Renal pelvis (tissue), 3 donors: ENCODE data around the gene SZRD1. TPM values are rescaled to one million over a fixed set of nuclear protein-coding genes. Genes with fewer than 3 reads are reported as not detected.

Experiments used
- polyA plus RNA-seq, 3 donors: library from polyadenylated mRNA; unstranded; fragments of 120-200 nt; gene quantifications; one replicate each; pipeline ENCODE4 v1.2.1, GENCODE V29; 2013; ENCODE audit not compliant: insufficient read length in 3 of 3

SZRD1 gene
- polyA plus RNA-seq, 3 donors, result 99.9 to 121 (median 112) TPM

Other genes with a start within 250 kb of the SZRD1 start
- gene EPHA2, start 211.2 kb upstream of the SZRD1 start, polyA plus RNA-seq, result 10 to 100 TPM; 19.1 to 19.9 (median 19.2) TPM
- gene ARHGEF19, start 154.6 kb upstream of the SZRD1 start, polyA plus RNA-seq, result 10 to 100 TPM; 22.8 to 28.3 (median 26.5) TPM
- gene CPLANE2, start 130.1 kb upstream of the SZRD1 start, polyA plus RNA-seq, result 1 to 10 TPM; 5.3 to 6.3 (median 5.9) TPM
- gene FBXO42, start 14.8 kb upstream of the SZRD1 start, polyA plus RNA-seq, result 10 to 100 TPM; 21.8 to 25.0 (median 23.9) TPM
- gene SPATA21, start 70.2 kb downstream of the SZRD1 start, polyA plus RNA-seq, result under 1 TPM; 0.04 to 0.37 (median 0.30) TPM
- 10 to 100 TPM; 64.9 to 70.0 (median 68.9) TPM for gene NECAP2, start 73.5 kb downstream of the SZRD1 start, polyA plus RNA-seq
- not detected for gene RNU1-1, start 147.0 kb downstream of the SZRD1 start, polyA plus RNA-seq
- 10 to 100 TPM; 67.3 to 95.4 (median 76.8) TPM for gene NBPF1, start 246.3 kb downstream of the SZRD1 start, polyA plus RNA-seq